ENCODE data around the gene GSTM4. TPM values are rescaled to one million over a fixed set of nuclear protein-coding genes. Genes with fewer than 3 reads are reported as not detected.

The GSTM4 gene
- total and polyA plus RNA-seq, 2 experiments from 2014 or later: 12.8 to 12.9 TPM

GRCh38 chr1:109623601-109624161, 32.2 kb upstream of the GSTM4 start (continued):
- TF ChIP-seq ZNF462 (CRISPR knock-in tag; IDR thresholded peaks at IDR 0.05) (no peak), CREB1 (CRISPR knock-in tag; IDR thresholded peaks at IDR 0.05; ENCODE audit: low read depth) (no peak), EZH2 (IDR thresholded peaks at IDR 0.05; ENCODE audit: low read depth, unreplicated experiment) (no peak), ETS1 (IDR thresholded peaks at IDR 0.05) (no peak), JUNB (IDR thresholded peaks at IDR 0.05; ENCODE audit: unreplicated experiment) (no peak), STAT1 (IDR thresholded peaks at IDR 0.05; ENCODE audit: unreplicated experiment) (no peak), REST (IDR thresholded peaks at IDR 0.05; ENCODE audit: unreplicated experiment) (no peak)
